Stimulated activated CD4-positive, alpha-beta T cell treated with anti-CD3 and anti-CD28 coated beads, Interleukin-2, amount 100 ng/mL, for 4 hours (primary cell): ENCODE data around the gene SLC44A3.

Experiments
- DNase-seq: peaks from one replicate; pipeline ENCODE4 v3.0.0-alpha.2; 2020; ENCODE audit warnings: low read depth

Gene SLC44A3

GRCh38 chr1:94819945-94820746 lies at the start of gene SLC44A3:
TSS of gene SLC44A3 (plus strand) at chr1:94820357. CDS start at chr1:94820452, 95 bp downstream.
- no peak for DNase-seq

- no peak for DNase-seq
Measured at GRCh38 chr1:94772230-94772641, 47.9 kb upstream of the SLC44A3 start.

- DNase-seq = no peak
Measured at GRCh38 chr1:94772845-94773244, 47.3 kb upstream of the SLC44A3 start.

GRCh38 chr1:94773296-94773809 lies 46.8 kb upstream of the SLC44A3 start:
- DNase-seq = no peak

- no peak for DNase-seq
Measured at GRCh38 chr1:94773931-94774422, 46.2 kb upstream of the SLC44A3 start.

GRCh38 chr1:94776474-94776873 lies 43.7 kb upstream of the SLC44A3 start:
- DNase-seq = no peak

GRCh38 chr1:94777281-94777680 lies 42.9 kb upstream of the SLC44A3 start:
- DNase-seq = no peak

- no peak for DNase-seq
Measured at GRCh38 chr1:94778808-94779207, 41.3 kb upstream of the SLC44A3 start.

GRCh38 chr1:94783342-94784189 lies 36.6 kb upstream of the SLC44A3 start:
- no peak for DNase-seq

- no peak for DNase-seq
Measured at GRCh38 chr1:94784190-94784515, 36.0 kb upstream of the SLC44A3 start.

GRCh38 chr1:94787691-94788090 lies 32.5 kb upstream of the SLC44A3 start:
- DNase-seq = no peak

- DNase-seq = no peak
Measured at GRCh38 chr1:94790246-94790645, 29.9 kb upstream of the SLC44A3 start.

GRCh38 chr1:94790670-94791069 lies 29.5 kb upstream of the SLC44A3 start:
- DNase-seq = no peak

- no peak for DNase-seq
Measured at GRCh38 chr1:94792473-94793295, 27.5 kb upstream of the SLC44A3 start.

GRCh38 chr1:94793296-94793656 lies 26.9 kb upstream of the SLC44A3 start:
- DNase-seq = no peak

- no peak for DNase-seq
Measured at GRCh38 chr1:94795434-94795833, 24.7 kb upstream of the SLC44A3 start.

- no peak for DNase-seq
Measured at GRCh38 chr1:94796266-94796665, 23.9 kb upstream of the SLC44A3 start.

- no peak for DNase-seq
Measured at GRCh38 chr1:94797291-94797690, 22.9 kb upstream of the SLC44A3 start.

- DNase-seq = no peak
Measured at GRCh38 chr1:94798054-94798453, 22.1 kb upstream of the SLC44A3 start.

GRCh38 chr1:94798462-94798861 lies 21.7 kb upstream of the SLC44A3 start:
- DNase-seq = no peak

GRCh38 chr1:94799206-94799605 lies 21.0 kb upstream of the SLC44A3 start:
- no peak for DNase-seq

GRCh38 chr1:94801919-94802546 lies 18.1 kb upstream of the SLC44A3 start:
- no peak for DNase-seq
